Measurements from ENCODE around the gene EPRS1. TPM values are rescaled to one million over a fixed set of nuclear protein-coding genes. Genes with fewer than 3 reads are reported as not detected.

Gene EPRS1
- total and polyA plus RNA-seq, 9 of the 15 experiments (the other 6 are each of a cell fraction or from before 2014, with no cell fraction given), result 129 to 291 (median 248) TPM

DNA sequence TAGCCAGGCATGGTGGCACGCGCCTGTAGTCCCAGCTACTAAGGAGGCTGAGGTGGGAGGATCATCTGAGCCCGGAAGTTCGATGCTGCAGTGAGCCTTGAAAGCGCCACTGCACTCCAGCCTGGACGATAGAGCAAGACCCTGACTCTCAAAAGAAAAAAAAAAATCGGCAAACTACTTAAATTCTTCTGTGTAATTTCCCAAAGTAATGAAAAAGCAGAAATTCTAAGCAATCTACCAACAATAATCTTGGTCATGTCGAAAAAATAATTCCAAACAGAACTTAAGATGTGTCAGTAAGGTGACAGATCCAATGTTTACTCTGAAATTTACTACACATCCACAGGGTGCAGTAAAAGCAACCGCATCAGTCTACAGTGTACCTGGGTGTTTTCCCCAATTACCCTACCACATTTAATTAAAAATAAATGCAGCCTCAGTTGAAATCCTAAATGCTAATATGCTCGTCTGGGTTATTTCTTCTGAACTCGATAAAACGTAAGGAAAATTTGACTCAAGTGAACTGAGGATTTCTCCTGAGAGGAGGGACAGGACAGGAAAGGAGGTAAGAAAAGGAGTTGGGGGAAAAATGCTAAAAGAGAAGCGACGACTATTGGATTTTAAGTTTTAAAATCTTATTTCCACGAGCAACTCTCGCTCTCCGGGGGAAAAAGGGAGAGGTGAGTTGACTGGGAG, 801 bp downstream of the EPRS1 start (continued):
- TF ChIP-seq, protein P1, sequence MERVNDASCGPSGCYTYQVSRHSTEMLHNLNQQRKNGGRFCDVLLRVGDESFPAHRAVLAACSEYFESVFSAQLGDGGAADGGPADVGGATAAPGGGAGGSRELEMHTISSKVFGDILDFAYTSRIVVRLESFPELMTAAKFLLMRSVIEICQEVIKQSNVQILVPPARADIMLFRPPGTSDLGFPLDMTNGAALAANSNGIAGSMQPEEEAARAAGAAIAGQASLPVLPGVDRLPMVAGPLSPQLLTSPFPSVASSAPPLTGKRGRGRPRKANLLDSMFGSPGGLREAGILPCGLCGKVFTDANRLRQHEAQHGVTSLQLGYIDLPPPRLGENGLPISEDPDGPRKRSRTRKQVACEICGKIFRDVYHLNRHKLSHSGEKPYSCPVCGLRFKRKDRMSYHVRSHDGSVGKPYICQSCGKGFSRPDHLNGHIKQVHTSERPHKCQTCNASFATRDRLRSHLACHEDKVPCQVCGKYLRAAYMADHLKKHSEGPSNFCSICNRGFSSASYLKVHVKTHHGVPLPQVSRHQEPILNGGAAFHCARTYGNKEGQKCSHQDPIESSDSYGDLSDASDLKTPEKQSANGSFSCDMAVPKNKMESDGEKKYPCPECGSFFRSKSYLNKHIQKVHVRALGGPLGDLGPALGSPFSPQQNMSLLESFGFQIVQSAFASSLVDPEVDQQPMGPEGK (CRISPR knock-in tag; IDR thresholded peaks at IDR 0.05; ENCODE audit: borderline replicate concordance), result no peak
- TF ChIP-seq YY1 (IDR thresholded peaks at IDR 0.05; ENCODE audit: borderline replicate concordance in 1 of 3, control insufficient read depth in 1 of 3, extremely low read depth in 1 of 3, insufficient read depth in 3 of 3, insufficient read length in 1 of 3, insufficient replicate concordance in 2 of 3, low read depth in 1 of 3, low read length in 2 of 3) (peak in 1 of 3 experiments; percentile 62), TSC22D4 (tag; IDR thresholded peaks at IDR 0.05) (no peak), GABPA (tag; conservative IDR thresholded peaks at IDR 0.05; ENCODE audit: low read depth) (peak; percentile 46), NR0B1 (IDR thresholded peaks at IDR 0.05; ENCODE audit: partially characterized antibody) (no peak), ESRRA (IDR thresholded peaks at IDR 0.05; ENCODE audit: borderline replicate concordance, low read depth) (no peak), DLX4 (CRISPR knock-in tag; IDR thresholded peaks at IDR 0.05) (no peak), ZSCAN32 (CRISPR knock-in tag; IDR thresholded peaks at IDR 0.05) (no peak), ETS2 (tag; IDR thresholded peaks at IDR 0.05; ENCODE audit: borderline replicate concordance, poor library complexity, severe bottlenecking) (no peak), CBX2 (IDR thresholded peaks at IDR 0.05; ENCODE audit: insufficient read depth, low read length, poor library complexity, severe bottlenecking) (no peak), CTCFL (IDR thresholded peaks at IDR 0.05; ENCODE audit: borderline replicate concordance, insufficient read depth, low read depth, low read length, poor library complexity, severe bottlenecking) (no peak)
- TF ChIP-seq, protein P2, sequence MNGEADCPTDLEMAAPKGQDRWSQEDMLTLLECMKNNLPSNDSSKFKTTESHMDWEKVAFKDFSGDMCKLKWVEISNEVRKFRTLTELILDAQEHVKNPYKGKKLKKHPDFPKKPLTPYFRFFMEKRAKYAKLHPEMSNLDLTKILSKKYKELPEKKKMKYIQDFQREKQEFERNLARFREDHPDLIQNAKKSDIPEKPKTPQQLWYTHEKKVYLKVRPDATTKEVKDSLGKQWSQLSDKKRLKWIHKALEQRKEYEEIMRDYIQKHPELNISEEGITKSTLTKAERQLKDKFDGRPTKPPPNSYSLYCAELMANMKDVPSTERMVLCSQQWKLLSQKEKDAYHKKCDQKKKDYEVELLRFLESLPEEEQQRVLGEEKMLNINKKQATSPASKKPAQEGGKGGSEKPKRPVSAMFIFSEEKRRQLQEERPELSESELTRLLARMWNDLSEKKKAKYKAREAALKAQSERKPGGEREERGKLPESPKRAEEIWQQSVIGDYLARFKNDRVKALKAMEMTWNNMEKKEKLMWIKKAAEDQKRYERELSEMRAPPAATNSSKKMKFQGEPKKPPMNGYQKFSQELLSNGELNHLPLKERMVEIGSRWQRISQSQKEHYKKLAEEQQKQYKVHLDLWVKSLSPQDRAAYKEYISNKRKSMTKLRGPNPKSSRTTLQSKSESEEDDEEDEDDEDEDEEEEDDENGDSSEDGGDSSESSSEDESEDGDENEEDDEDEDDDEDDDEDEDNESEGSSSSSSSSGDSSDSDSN (IDR thresholded peaks at IDR 0.05; ENCODE audit: borderline replicate concordance in 1 of 2, low read depth in 2 of 2, low read length in 2 of 2), result 0 out of 4 replicates have a peak, but pooled peaks have one; percentile 14 to 54
- TF ChIP-seq, protein P3, sequence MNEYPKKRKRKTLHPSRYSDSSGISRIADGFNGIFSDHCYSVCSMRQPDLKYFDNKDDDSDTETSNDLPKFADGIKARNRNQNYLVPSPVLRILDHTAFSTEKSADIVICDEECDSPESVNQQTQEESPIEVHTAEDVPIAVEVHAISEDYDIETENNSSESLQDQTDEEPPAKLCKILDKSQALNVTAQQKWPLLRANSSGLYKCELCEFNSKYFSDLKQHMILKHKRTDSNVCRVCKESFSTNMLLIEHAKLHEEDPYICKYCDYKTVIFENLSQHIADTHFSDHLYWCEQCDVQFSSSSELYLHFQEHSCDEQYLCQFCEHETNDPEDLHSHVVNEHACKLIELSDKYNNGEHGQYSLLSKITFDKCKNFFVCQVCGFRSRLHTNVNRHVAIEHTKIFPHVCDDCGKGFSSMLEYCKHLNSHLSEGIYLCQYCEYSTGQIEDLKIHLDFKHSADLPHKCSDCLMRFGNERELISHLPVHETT (CRISPR knock-in tag; conservative IDR thresholded peaks at IDR 0.05 in 1 of 2, IDR thresholded peaks at IDR 0.05 in 1 of 2), result no peak
